CD4-positive, alpha-beta T cell treated with Interleukin-15 for 4 hours (primary cell): ENCODE data around the gene NUP205.
A peak's percentile ranks its signal among the peaks of the same experiment; 100 is the strongest.
"Not testable (repeated sequence)": the region's sequence is repeated elsewhere in the genome, so short reads cannot be mapped to it uniquely, and the experiment has no call there.

Experiments used
- DNase-seq: peaks from one replicate; pipeline ENCODE4 v3.0.0-alpha.2; 2020; ENCODE audit warnings: low spot score

The NUP205 gene

GRCh38 chr7:135620447-135620846, 62.7 kb downstream of the NUP205 start:
- DNase-seq, result no peak

- peak; percentile 48 for DNase-seq
Observed at GRCh38 chr7:135620980-135621850, 63.5 kb downstream of the NUP205 start.

- DNase-seq, result no peak
Observed at GRCh38 chr7:135634191-135634878, 76.6 kb downstream of the NUP205 start.

GRCh38 chr7:135639690-135640089, 82.0 kb downstream of the NUP205 start:
- DNase-seq, result not testable (repeated sequence)

GRCh38 chr7:135644154-135644553, 86.4 kb downstream of the NUP205 start:
- no peak for DNase-seq

GRCh38 chr7:135644729-135645128, 87.0 kb downstream of the NUP205 start:
- DNase-seq, result no peak

GRCh38 chr7:135645296-135645904, 87.7 kb downstream of the NUP205 start:
- peak; percentile 47 for DNase-seq

- no peak for DNase-seq
Observed at GRCh38 chr7:135647755-135648154, 90.0 kb downstream of the NUP205 start.

GRCh38 chr7:135648235-135648634, 90.5 kb downstream of the NUP205 start:
- DNase-seq, result no peak

GRCh38 chr7:135650831-135651573, 93.3 kb downstream of the NUP205 start:
- DNase-seq, result no peak

GRCh38 chr7:135653340-135654080, 95.8 kb downstream of the NUP205 start:
- no peak for DNase-seq

- DNase-seq, result no peak
Observed at GRCh38 chr7:135658564-135658963, 100.8 kb downstream of the NUP205 start.

- no peak for DNase-seq
Observed at GRCh38 chr7:135659159-135659846, 101.6 kb downstream of the NUP205 start.

- peak; percentile 6 for DNase-seq
Observed at GRCh38 chr7:135661311-135662122, 103.8 kb downstream of the NUP205 start.

GRCh38 chr7:135662123-135662372, 104.3 kb downstream of the NUP205 start:
- DNase-seq, result no peak

GRCh38 chr7:135662373-135663114, 104.8 kb downstream of the NUP205 start, which contains the start of gene STMP1:
Gene STMP1, plus strand, starts transcription at chr7:135662514.
- DNase-seq, result peak; percentile 94

- no peak for DNase-seq
Observed at GRCh38 chr7:135664046-135664589, 106.4 kb downstream of the NUP205 start.

- no peak for DNase-seq
Observed at GRCh38 chr7:135665042-135665441, 107.3 kb downstream of the NUP205 start.

- no peak for DNase-seq
Observed at GRCh38 chr7:135666156-135666555, 108.4 kb downstream of the NUP205 start.
